Uterus (tissue), 4 donors: ENCODE measurements around the gene HDAC4. TPM values are rescaled to one million over a fixed set of nuclear protein-coding genes. Genes with fewer than 3 reads are reported as not detected.

Source experiments
- DNase-seq, 2 donors: peaks; one replicate each; pipeline ENCODE4 v3.0.0-alpha.2; 2019 to 2020
- H3K27ac ChIP-seq, 2 donors: fragments of 200-600 bp; sonication (generic); 1 replicate in 1 of 2; 2 replicates in 1 of 2; pipeline ENCODE4 v1.5.1; 2016 to 2018
- H3K27me3 ChIP-seq, 2 donors: fragments of 200-600 bp; sonication (generic); one replicate each; pipeline ENCODE4 v1.5.1; 2018 to 2019; ENCODE audit warnings: control low read depth in 1 of 2
- H3K36me3 ChIP-seq, 2 donors: fragments of 200-600 bp; sonication (generic); one replicate each; pipeline ENCODE4 v1.5.1; 2019; ENCODE audit warnings: control low read depth in 1 of 2
- H3K4me1 ChIP-seq, 2 donors: fragments of 200-600 bp; sonication (generic); one replicate each; pipeline ENCODE4 v1.5.1; 2018 to 2019; ENCODE audit warnings: control low read depth in 1 of 2
- H3K4me3 ChIP-seq, 2 donors: fragments of 200-600 bp; sonication (generic); 1 replicate in 1 of 2; 2 replicates in 1 of 2; pipeline ENCODE4 v1.5.1; 2018 to 2019; ENCODE audit warnings: mild to moderate bottlenecking in 1 of 2
- H3K9me3 ChIP-seq, 2 donors: fragments of 200-600 bp; sonication (generic); one replicate each; pipeline ENCODE4 v1.5.1; 2019; ENCODE audit warnings: control low read depth in 1 of 2
- POLR2A ChIP-seq, 2 donors: fragments of 450-650 bp; IDR thresholded peaks; one replicate each; pipeline ENCODE4 v1.6.1; 2016; ENCODE audit warnings: antibody characterized with exemption in 2 of 2, mild to moderate bottlenecking in 1 of 2, moderate library complexity in 1 of 2
- intact Hi-C: fragments of 100-400 bp; cut with DNase I; formaldehyde crosslinking; loops from one replicate; pipeline ENCODE4 v1.15.1; 2023; ENCODE audit warnings: low total_unique reads
- total RNA-seq, 4 donors: library from RNA; depleted of rRNA in 3 of 4; stranded (reverse); fragments of >200 nt in 3 of 4; gene quantifications; one replicate each; pipeline versions ENCODE4 v1.1.0 to v1.2.4, GENCODE V29; 2014 to 2023
- TF ChIP-seq, protein P1 (sequence below), 4 experiments: fragments of 200-600 bp in 2 of 4; fragments of 450-650 bp in 2 of 4; sonication (generic) in 2 of 4; IDR thresholded peaks; one replicate each; pipeline ENCODE4 v1.5.1; 2016 to 2019; ENCODE audit warnings: antibody characterized with exemption in 4 of 4, mild to moderate bottlenecking in 2 of 4, moderate library complexity in 1 of 4
- donor health status: DM: yes; HTN: yes; CAD: no.

HDAC4 gene
- total RNA-seq, 4 donors from 2014 or later = 42.1 to 91.5 (median 73.4) TPM

DNA sequence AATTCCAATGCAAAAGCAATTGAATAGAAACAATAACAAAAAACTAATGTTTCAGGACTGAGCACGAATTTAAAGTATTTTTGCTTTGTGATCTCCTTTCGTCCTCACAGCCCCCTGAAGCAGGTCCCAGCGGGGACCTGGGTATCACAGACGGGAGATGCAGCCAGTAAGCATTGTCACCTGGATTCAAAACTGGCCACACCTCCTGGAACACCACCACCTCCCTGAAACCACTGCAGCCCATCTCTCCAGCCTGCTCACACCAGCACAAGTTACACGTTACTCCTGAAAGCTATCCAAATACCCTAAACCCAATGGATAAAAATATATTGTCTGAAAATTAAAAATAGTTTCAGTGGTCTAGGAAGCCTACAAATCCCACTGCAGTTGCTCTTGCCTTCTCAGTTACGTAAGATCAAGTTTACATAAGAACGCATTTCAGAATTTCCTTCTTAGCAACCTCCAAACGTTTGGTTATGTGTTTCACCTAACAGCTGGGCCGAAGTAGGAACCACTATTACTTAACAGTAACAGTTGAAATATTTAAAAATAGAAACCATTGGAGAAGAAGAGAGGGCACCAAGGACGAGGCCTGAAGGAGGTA, 178.0 kb downstream of the HDAC4 start:
- Histone ChIP-seq H3K27ac (peak overlapping the region; percentile 90 to 97), H3K4me3 (no peak overlapping the region), H3K36me3 (no peaks in the 10 kb centered on the region), H3K27me3 (no peaks in the 10 kb centered on the region), H3K4me1 (peaks cover 4 to 17% of the 10 kb centered on the region in 2 donors), H3K9me3 (no peaks in the 10 kb centered on the region)
- DNase-seq = peak in 1 of 2 donors; percentile 16
- intact Hi-C loops = no loop called here
- TF ChIP-seq POLR2A (IDR thresholded peaks at IDR 0.05) = no peak
- TF ChIP-seq, protein P1, sequence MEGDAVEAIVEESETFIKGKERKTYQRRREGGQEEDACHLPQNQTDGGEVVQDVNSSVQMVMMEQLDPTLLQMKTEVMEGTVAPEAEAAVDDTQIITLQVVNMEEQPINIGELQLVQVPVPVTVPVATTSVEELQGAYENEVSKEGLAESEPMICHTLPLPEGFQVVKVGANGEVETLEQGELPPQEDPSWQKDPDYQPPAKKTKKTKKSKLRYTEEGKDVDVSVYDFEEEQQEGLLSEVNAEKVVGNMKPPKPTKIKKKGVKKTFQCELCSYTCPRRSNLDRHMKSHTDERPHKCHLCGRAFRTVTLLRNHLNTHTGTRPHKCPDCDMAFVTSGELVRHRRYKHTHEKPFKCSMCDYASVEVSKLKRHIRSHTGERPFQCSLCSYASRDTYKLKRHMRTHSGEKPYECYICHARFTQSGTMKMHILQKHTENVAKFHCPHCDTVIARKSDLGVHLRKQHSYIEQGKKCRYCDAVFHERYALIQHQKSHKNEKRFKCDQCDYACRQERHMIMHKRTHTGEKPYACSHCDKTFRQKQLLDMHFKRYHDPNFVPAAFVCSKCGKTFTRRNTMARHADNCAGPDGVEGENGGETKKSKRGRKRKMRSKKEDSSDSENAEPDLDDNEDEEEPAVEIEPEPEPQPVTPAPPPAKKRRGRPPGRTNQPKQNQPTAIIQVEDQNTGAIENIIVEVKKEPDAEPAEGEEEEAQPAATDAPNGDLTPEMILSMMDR (IDR thresholded peaks at IDR 0.05) = no peak

DNA sequence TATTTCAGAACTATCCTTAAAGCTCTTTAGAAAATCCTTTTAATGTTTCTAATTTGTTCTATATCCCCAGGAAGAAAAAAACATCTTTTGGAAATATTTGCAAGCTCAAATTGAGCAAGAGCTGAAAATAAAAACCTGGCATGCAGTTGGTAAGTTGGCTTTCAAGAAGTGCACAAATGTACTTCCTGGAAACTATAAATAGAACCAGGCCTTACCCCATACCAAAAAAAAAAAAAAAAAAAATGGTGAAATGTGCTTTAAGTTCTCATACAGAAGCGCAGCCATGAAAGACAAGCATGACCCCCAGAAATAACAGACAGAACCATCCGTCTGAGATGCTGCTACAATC, 178.5 kb downstream of the HDAC4 start:
- no peak for TF ChIP-seq POLR2A (IDR thresholded peaks at IDR 0.05)
- TF ChIP-seq, protein P1 (IDR thresholded peaks at IDR 0.05) = no peak
- Histone ChIP-seq H3K27ac (peak overlapping the region; percentile 90 to 97), H3K4me3 (peak overlapping the region in 1 of 2 donors; percentile 9), H3K36me3 (no peaks in the 10 kb centered on the region), H3K27me3 (no peaks in the 10 kb centered on the region), H3K9me3 (no peaks in the 10 kb centered on the region), H3K4me1 (peaks cover 4 to 16% of the 10 kb centered on the region in 2 donors)
- intact Hi-C loops = no loop called here
- DNase-seq = peak in 1 of 2 donors; percentile 28

DNA sequence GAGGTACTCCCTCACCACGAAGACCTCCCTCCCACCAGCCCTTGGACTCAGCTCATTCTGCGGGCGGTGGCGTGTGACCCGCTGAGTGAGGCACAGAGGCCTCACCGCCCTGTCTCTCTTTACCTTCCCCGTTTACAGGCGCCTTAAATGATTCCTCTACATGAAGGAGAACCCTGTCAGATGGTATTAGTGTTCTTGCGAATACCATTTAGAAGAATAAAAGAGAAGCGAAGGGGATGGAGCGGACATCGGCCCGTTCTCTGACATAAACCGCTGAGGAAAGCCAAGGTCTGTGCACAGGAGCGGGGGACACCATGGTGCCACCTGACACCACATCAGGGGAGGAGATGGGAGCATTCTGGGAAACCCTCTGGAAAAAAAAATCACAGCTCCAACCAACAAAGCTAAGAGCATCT, 179.8 kb downstream of the HDAC4 start:
- H3K4me3 ChIP-seq = no peak overlapping the region
- peaks cover 4 to 6% of the 10 kb centered on the region in 2 donors for H3K4me1 ChIP-seq
- H3K27me3 ChIP-seq = no peaks in the 10 kb centered on the region
- intact Hi-C loops = no loop called here
- H3K9me3 ChIP-seq = no peaks in the 10 kb centered on the region
- H3K27ac ChIP-seq = peak overlapping the region; percentile 90 to 97
- DNase-seq = peak; percentile 12 to 13
- H3K36me3 ChIP-seq = no peaks in the 10 kb centered on the region
- no peak for TF ChIP-seq POLR2A (IDR thresholded peaks at IDR 0.05)
- TF ChIP-seq, protein P1 (IDR thresholded peaks at IDR 0.05) = no peak

DNA sequence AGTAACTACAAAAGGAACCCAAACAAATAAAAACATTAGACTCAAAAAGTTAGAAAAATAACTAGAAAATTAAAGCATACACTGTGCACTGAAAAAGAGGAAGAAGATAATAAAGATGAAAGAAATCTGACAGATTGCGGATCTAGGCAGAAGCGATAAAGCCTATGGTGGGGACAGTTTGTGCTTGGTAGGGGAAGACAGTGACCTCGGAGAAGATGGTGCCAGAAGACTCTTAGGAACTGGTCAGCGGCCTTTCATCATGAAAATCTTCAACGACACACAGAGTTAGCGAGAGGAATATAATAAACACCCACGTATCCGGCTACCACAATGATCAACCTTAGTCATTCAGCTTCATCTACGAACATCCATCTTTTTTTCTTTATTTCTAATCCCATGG, 180.5 kb downstream of the HDAC4 start:
- H3K4me1 ChIP-seq = peaks cover 4 to 6% of the 10 kb centered on the region in 2 donors
- no peaks in the 10 kb centered on the region for H3K27me3 ChIP-seq
- H3K27ac ChIP-seq = peak overlapping the region; percentile 90 to 97
- no peak overlapping the region for H3K4me3 ChIP-seq
- H3K9me3 ChIP-seq = no peaks in the 10 kb centered on the region
- DNase-seq = peak in 1 of 2 donors; percentile 12
- TF ChIP-seq, protein P1 (IDR thresholded peaks at IDR 0.05) = no peak
- TF ChIP-seq POLR2A (IDR thresholded peaks at IDR 0.05) = no peak
- H3K36me3 ChIP-seq = no peaks in the 10 kb centered on the region
- intact Hi-C loops = no loop called here

DNA sequence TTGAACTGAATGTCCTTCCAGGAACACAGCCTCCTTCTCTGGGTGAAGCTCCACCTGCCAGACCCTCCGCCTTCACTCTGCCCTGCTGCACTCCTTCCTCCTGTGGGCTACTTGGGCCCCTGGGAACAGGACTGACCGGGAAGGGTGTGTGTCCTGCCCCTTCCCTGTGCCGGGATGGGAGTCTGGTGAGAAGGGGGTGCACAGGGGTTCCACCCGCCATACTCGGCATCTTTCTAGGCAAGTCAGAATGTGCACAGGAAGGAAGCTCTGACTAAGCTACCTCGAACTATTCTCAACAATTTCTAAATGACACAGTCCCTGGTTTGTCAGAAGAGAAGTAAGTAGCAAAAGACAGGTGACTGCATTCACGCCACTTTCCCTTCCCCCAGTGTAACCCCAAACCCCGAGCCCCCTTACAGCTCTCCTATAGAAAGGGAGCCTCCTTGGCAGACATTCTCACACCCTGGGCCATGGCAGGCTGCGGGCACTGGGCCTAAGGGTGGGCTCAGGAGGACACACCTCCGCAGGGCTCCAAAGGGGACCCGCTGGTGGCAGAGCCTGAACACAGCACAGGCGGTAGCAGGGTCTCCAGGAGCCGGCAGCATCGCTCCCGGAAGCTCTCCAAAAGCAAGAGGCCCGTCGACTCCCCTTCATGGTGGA, 184.1 kb downstream of the HDAC4 start:
- Histone ChIP-seq H3K9me3 (no peaks in the 10 kb centered on the region), H3K27ac (no peak overlapping the region), H3K4me3 (no peak overlapping the region), H3K36me3 (no peaks in the 10 kb centered on the region), H3K27me3 (no peaks in the 10 kb centered on the region), H3K4me1 (peaks cover 0 to 10% of the 10 kb centered on the region in 2 donors)
- peak in 1 of 2 donors; percentile 11 for DNase-seq
- intact Hi-C loops = no loop called here
- no peak for TF ChIP-seq POLR2A (IDR thresholded peaks at IDR 0.05)
- TF ChIP-seq, protein P1 (IDR thresholded peaks at IDR 0.05) = no peak
